ENCODE results near the gene SPATS2.

DNA sequence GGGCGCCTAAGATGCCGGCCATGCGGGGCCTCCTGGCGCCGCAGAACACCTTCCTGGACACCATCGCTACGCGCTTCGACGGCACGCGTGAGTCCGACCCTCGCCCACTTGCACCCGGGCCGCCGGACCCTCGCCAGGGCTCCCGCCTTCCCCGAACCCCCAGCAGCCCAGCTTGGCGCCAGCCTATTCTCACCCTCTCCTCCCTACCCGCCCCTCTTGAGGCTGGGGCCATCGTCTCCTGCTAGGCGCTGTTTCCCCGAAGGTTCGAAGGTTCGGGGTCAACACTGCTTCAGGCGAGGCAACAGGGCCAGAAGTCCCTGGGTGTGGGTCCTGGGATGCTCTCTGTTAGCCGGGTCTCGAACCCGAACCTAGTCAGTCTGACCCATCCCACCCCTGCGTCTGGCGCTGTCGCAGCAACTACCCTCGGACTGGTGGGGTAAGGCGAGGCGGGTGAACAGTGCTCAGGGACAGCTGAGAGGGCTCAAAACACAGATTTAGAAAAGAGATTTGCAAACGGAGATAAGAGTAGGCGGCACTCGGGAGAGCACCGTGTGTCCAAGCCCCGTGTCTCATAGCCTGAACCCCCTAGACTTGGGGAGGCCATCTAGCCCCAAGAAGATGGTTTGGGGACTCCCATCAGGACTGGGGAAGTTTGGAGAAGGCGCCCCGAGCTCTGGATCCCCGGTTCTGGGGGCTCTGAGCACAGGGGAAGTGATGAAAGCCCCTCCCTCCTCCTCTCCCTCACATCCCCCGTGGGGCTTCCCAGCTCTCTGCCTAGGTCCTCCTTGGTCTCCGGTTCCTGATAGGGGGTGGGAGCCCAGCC lies 172.4 kb downstream of the SPATS2 start:
- TF ChIP-seq, protein P1, sequence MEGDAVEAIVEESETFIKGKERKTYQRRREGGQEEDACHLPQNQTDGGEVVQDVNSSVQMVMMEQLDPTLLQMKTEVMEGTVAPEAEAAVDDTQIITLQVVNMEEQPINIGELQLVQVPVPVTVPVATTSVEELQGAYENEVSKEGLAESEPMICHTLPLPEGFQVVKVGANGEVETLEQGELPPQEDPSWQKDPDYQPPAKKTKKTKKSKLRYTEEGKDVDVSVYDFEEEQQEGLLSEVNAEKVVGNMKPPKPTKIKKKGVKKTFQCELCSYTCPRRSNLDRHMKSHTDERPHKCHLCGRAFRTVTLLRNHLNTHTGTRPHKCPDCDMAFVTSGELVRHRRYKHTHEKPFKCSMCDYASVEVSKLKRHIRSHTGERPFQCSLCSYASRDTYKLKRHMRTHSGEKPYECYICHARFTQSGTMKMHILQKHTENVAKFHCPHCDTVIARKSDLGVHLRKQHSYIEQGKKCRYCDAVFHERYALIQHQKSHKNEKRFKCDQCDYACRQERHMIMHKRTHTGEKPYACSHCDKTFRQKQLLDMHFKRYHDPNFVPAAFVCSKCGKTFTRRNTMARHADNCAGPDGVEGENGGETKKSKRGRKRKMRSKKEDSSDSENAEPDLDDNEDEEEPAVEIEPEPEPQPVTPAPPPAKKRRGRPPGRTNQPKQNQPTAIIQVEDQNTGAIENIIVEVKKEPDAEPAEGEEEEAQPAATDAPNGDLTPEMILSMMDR (IDR thresholded peaks at IDR 0.05; ENCODE audit: insufficient read depth, low read length, poor library complexity, severe bottlenecking): no peak
- no peak for TF ChIP-seq EZH2phosphoT487 (conservative IDR thresholded peaks at IDR 0.05; ENCODE audit: low read length)

All from SU-DHL-6 (cell line).